ENCODE data around the gene RAD18. TPM values are rescaled to one million over a fixed set of nuclear protein-coding genes. Genes with fewer than 3 reads are reported as not detected.

The RAD18 gene
- total and polyA plus RNA-seq, 4 donors: 1.2 to 9.0 (median 4.3) TPM

DNA sequence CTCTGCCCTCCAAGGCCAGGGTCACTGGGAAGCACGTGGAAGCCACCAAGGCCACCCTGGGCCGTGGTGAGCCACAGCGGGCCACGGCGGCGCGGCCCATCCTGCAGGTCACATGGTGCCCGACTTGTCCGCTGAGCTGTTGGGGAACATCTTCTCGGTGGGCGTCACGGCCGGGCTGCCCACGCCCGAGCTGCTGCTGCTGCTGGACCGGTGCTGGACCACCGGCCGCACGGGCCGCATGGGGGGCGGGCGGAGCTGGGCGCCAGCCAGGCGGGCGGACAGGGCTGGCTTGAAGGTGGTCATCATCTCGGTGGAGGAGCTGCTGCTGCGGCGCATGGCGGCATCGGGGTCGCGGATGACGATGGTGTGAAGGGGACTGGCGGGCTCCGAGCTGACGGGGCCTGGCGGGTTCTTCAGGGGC lies 22.1 kb upstream of the RAD18 start (continued):
- TF ChIP-seq FOXA2 (IDR thresholded peaks at IDR 0.05): no peak
- TF ChIP-seq, protein P1, sequence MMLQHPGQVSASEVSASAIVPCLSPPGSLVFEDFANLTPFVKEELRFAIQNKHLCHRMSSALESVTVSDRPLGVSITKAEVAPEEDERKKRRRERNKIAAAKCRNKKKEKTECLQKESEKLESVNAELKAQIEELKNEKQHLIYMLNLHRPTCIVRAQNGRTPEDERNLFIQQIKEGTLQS (IDR thresholded peaks at IDR 0.05): no peak

DNA sequence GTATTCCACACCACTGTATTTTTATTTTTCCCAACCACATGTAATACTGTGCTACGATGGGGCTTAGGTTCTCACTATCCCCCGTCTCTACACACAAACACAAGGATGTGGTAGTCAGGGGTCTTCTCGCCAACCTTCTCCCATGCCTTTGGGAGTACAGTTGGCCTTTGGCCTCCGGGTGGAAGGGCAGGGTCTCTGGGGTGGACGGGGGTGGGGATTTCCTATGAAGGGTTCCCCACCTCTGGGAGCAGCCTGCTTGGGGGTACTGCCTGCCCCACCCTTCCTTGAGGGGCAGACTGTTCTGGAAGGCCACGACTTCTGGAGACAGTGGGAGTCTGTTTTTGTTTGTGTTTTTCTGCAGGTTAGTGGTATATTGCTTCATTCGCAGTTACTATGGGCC lies 21.3 kb upstream of the RAD18 start:
- Histone ChIP-seq H3K27ac (ENCODE audit: low read depth in 1 of 2, low read length in 2 of 2) (no peak overlapping the region), H3K4me3 (ENCODE audit: low read depth in 1 of 3, low read length in 3 of 3) (no peak overlapping the region), H3K9ac (ENCODE audit: low read depth in 1 of 2, low read length in 2 of 2) (no peak overlapping the region), H3K27me3 (ENCODE audit: control insufficient read depth in 4 of 4, insufficient read depth in 4 of 4, low read length in 3 of 4) (no peaks in the 10 kb centered on the region), H3K9me3 (ENCODE audit: control insufficient read depth in 4 of 4, low read length in 3 of 4) (no peaks in the 10 kb centered on the region), H3K4me1 (ENCODE audit: control insufficient read depth in 4 of 4, insufficient read depth in 4 of 4, low read length in 3 of 4) (peaks cover 0 to 6% (median 2%) of the 10 kb centered on the region in 4 donors), H3K36me3 (ENCODE audit: control insufficient read depth in 4 of 4, insufficient read depth in 3 of 4, low read depth in 1 of 4, low read length in 3 of 4) (no peaks in the 10 kb centered on the region)
- DNase-seq (ENCODE audit: low spot score): no peak
- WGBS: 95% methylated on average over 7 of the region's 7 CpGs
- TF ChIP-seq FOXA2 (IDR thresholded peaks at IDR 0.05) (no peak), GABPA (IDR thresholded peaks at IDR 0.05 in 1 of 2, conservative IDR thresholded peaks at IDR 0.05 in 1 of 2) (no peak), ZBTB33 (IDR thresholded peaks at IDR 0.05) (no peak), HNF4G (IDR thresholded peaks at IDR 0.05) (no peak), TAF1 (conservative IDR thresholded peaks at IDR 0.05) (no peak), CTCF (IDR thresholded peaks at IDR 0.05; ENCODE audit: low read depth, low read length, missing input control) (no peak), FOXA1 (IDR thresholded peaks at IDR 0.05) (no peak), SP1 (IDR thresholded peaks at IDR 0.05) (no peak), YY1 (IDR thresholded peaks at IDR 0.05) (no peak), EGR1 (IDR thresholded peaks at IDR 0.05; ENCODE audit: low read depth in 2 of 2) (no peak), JUND (IDR thresholded peaks at IDR 0.05) (no peak), HNF4A (conservative IDR thresholded peaks at IDR 0.05) (no peak), NR2F2 (IDR thresholded peaks at IDR 0.05) (no peak), RXRA (IDR thresholded peaks at IDR 0.05) (no peak)
- TF ChIP-seq, protein P1 (IDR thresholded peaks at IDR 0.05): no peak
- TF ChIP-seq, protein P2, sequence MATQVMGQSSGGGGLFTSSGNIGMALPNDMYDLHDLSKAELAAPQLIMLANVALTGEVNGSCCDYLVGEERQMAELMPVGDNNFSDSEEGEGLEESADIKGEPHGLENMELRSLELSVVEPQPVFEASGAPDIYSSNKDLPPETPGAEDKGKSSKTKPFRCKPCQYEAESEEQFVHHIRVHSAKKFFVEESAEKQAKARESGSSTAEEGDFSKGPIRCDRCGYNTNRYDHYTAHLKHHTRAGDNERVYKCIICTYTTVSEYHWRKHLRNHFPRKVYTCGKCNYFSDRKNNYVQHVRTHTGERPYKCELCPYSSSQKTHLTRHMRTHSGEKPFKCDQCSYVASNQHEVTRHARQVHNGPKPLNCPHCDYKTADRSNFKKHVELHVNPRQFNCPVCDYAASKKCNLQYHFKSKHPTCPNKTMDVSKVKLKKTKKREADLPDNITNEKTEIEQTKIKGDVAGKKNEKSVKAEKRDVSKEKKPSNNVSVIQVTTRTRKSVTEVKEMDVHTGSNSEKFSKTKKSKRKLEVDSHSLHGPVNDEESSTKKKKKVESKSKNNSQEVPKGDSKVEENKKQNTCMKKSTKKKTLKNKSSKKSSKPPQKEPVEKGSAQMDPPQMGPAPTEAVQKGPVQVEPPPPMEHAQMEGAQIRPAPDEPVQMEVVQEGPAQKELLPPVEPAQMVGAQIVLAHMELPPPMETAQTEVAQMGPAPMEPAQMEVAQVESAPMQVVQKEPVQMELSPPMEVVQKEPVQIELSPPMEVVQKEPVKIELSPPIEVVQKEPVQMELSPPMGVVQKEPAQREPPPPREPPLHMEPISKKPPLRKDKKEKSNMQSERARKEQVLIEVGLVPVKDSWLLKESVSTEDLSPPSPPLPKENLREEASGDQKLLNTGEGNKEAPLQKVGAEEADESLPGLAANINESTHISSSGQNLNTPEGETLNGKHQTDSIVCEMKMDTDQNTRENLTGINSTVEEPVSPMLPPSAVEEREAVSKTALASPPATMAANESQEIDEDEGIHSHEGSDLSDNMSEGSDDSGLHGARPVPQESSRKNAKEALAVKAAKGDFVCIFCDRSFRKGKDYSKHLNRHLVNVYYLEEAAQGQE (IDR thresholded peaks at IDR 0.05): no peak

Data from liver (tissue), 9 donors.